Motor neuron (in vitro differentiated cells): ENCODE measurements around the gene ANKRD39. TPM values are rescaled to one million over a fixed set of nuclear protein-coding genes. Genes with fewer than 3 reads are reported as not detected.
A peak's percentile ranks its signal among the peaks of the same experiment; 100 is the strongest.

Experiments used
- ATAC-seq, 8 experiments: fragments of 200-7000 bp; cut with Tn5 transposase; replicated peaks in 6 of 8; 2 replicates each; pipeline ENCODE4 v1.8.0; 2021; ENCODE audit warnings: mild to moderate bottlenecking in 8 of 8, moderate library complexity in 8 of 8
- H3K27ac ChIP-seq, 2 donors: fragments of 250-450 bp; sonication (Bioruptor Pico); 2 replicates each; pipeline ENCODE4 v1.9.0; 2021; ENCODE audit warnings: antibody characterized with exemption in 2 of 2, mild to moderate bottlenecking in 2 of 2, moderate library complexity in 1 of 2
- H3K4me1 ChIP-seq, 2 donors: fragments of 250-450 bp; sonication (Bioruptor Pico); replicated peaks in 1 of 2; 2 replicates each; pipeline ENCODE4 v1.6.1; 2021; ENCODE audit warnings: antibody characterized with exemption in 2 of 2, mild to moderate bottlenecking in 2 of 2, moderate library complexity in 1 of 2
- H3K4me3 ChIP-seq, 5 donors: fragments of 250-450 bp; sonication (Bioruptor Pico); 2 replicates each; pipeline ENCODE4 v1.9.0; 2021; ENCODE audit warnings: antibody characterized with exemption in 5 of 5, mild to moderate bottlenecking in 5 of 5, moderate library complexity in 4 of 5
- WGBS, 10 experiments: fragments of 450-650 bp; shearing (Covaris generic); methylation state at CpG; one replicate each; pipeline ENCODE4 v1.0.0; 2022; 5-methylcytosine and 5-hydroxymethylcytosine counted together
- in situ Hi-C, 9 experiments: fragments of 400-800 bp; cut with MboI; loops; one replicate each; pipeline ENCODE4 v1.15.0; 2021; ENCODE audit warnings: low sequenced_read_pairs in 9 of 9, low pct_unique_long_range_greater_than_20kb in 2 of 9; ENCODE audit not compliant: unreplicated experiment in 9 of 9
- total RNA-seq, 8 experiments: library from RNA; unstranded; fragments of 300-600 nt; gene quantifications; 2 replicates each; pipeline versions ENCODE4 v1.2.3 to v1.2.4, GENCODE V29; 2022

ANKRD39 gene
- total RNA-seq, 8 experiments from 2014 or later, result 9.2 to 22.8 (median 15.2) TPM

- H3K4me1 ChIP-seq, result peaks cover 22 to 24% of the 10 kb centered on the region in 2 donors
- no peak overlapping the region for H3K4me3 ChIP-seq
- peak overlapping the region; percentile 18 to 45 for H3K27ac ChIP-seq
- ATAC-seq, result peak; percentile 5 to 81 (median 77)
- 0 to 62% (median 24%) methylated on average over 1 to 5 of the region's 14 CpGs; no CpG with 5 or more reads in 3 of the 10 experiments for WGBS, 10 experiments
- in situ Hi-C loops, result no loop called here
Observed at GRCh38 chr2:96875498-96876268, 17.9 kb upstream of the ANKRD39 start.

- no peak for ATAC-seq
Observed at GRCh38 chr2:96874198-96874831, 16.5 kb upstream of the ANKRD39 start.

GRCh38 chr2:96873651-96874096 lies 15.9 kb upstream of the ANKRD39 start:
- Histone ChIP-seq H3K4me3 (no peak overlapping the region), H3K4me1 (peaks cover 22 to 24% of the 10 kb centered on the region in 2 donors), H3K27ac (no peak overlapping the region)
- 20 to 83% (median 50%) methylated on average over 1 to 2 of the region's 8 CpGs; no CpG with 5 or more reads in 7 of the 10 experiments for WGBS, 10 experiments
- ATAC-seq, result no peak
- in situ Hi-C loops, result loop anchor here in 4 of 9 experiments (25.0 kb wide), 1 partner anchor 89 kb away; no protein-coding TSS in a partner anchor

More at GRCh38 chr2:96874198-96874831, 16.5 kb upstream of the ANKRD39 start:
- H3K27ac ChIP-seq, result no peak overlapping the region
- in situ Hi-C loops, result loop anchor here in 4 of 9 experiments (25.0 kb wide), 1 partner anchor 88 kb away; no protein-coding TSS in a partner anchor
- H3K4me3 ChIP-seq, result no peak overlapping the region
- H3K4me1 ChIP-seq, result peaks cover 22 to 24% of the 10 kb centered on the region in 2 donors
- 50 to 100% (median 89%) methylated on average over 3 to 7 of the region's 18 CpGs; no CpG with 5 or more reads in 5 of the 10 experiments for WGBS, 10 experiments

- in situ Hi-C loops, result loop anchor here in 4 of 9 experiments (25.0 kb wide), 1 partner anchor 90 kb away; no protein-coding TSS in a partner anchor
- no peak overlapping the region for H3K4me3 ChIP-seq
- WGBS, 10 experiments, result 60 to 100% (median 86%) methylated on average over 1 to 10 of the region's 14 CpGs
- no peak overlapping the region for H3K27ac ChIP-seq
- no peak for ATAC-seq
- H3K4me1 ChIP-seq, result peaks cover 22 to 24% of the 10 kb centered on the region in 2 donors
Observed at GRCh38 chr2:96872591-96873349, 15.0 kb upstream of the ANKRD39 start.

- H3K27ac ChIP-seq, result peak overlapping the region; percentile 96 to 97
- in situ Hi-C loops, result loop anchor here in 4 of 9 experiments (25.0 kb wide), 1 partner anchor 92 kb away; no protein-coding TSS in a partner anchor
- peak overlapping the region; percentile 88 to 98 (median 93) for H3K4me3 ChIP-seq
- WGBS, 10 experiments, result 0 to 80% (median 23%) methylated on average over 1 to 11 of the region's 13 CpGs; no CpG with 5 or more reads in 1 of the 10 experiments
- H3K4me1 ChIP-seq, result peaks cover 18 to 21% of the 10 kb centered on the region in 2 donors
- ATAC-seq, result peak in 6 of 8 experiments; percentile 1 to 13 (median 10)
Observed at GRCh38 chr2:96870626-96871255, 12.9 kb upstream of the ANKRD39 start.

- in situ Hi-C loops, result loop anchor here in 5 of 9 experiments (10.0 to 25.0 kb wide), 2 partner anchors 85 to 92 kb away; no protein-coding TSS in a partner anchor
- Histone ChIP-seq H3K27ac (peak within 1 kb of the TSS; percentile 96 to 97), H3K4me3 (peak within 1 kb of the TSS; percentile 88 to 98 (median 93)), H3K4me1 (peaks cover 11 to 14% of the 10 kb centered on the region in 2 donors)
- peak; percentile 34 to 53 (median 46) for ATAC-seq
- WGBS, 10 experiments, result 0% methylated on average over 2 of the region's 93 CpGs; no CpG with 5 or more reads in 9 of the 10 experiments
Observed at GRCh38 chr2:96869822-96870625, 12.2 kb upstream of the ANKRD39 start, which contains the start of gene SEMA4C. Gene SEMA4C (minus strand): TSS chr2:96870080. CDS start chr2:96867886, 2,194 bp downstream.

- peak; percentile 48 to 62 (median 57) for ATAC-seq
- Histone ChIP-seq H3K4me1 (peaks cover 11 to 14% of the 10 kb centered on the region in 2 donors), H3K27ac (peak overlapping the region; percentile 96 to 97), H3K4me3 (peak overlapping the region; percentile 88 to 98 (median 93))
- WGBS, 10 experiments, result no CpG with 5 or more reads among the region's 64 CpGs
- in situ Hi-C loops, result loop anchor here in 5 of 9 experiments (10.0 to 25.0 kb wide), 2 partner anchors 85 to 93 kb away; no protein-coding TSS in a partner anchor
Observed at GRCh38 chr2:96869281-96869821, 11.5 kb upstream of the ANKRD39 start.

- 0% methylated on average over 2 of the region's 76 CpGs; no CpG with 5 or more reads in 9 of the 10 experiments for WGBS, 10 experiments
- in situ Hi-C loops, result loop anchor here in 5 of 9 experiments (10.0 to 25.0 kb wide), 2 partner anchors 86 to 94 kb away; no protein-coding TSS in a partner anchor
- Histone ChIP-seq H3K4me1 (peaks cover 11 to 14% of the 10 kb centered on the region in 2 donors), H3K27ac (peak overlapping the region; percentile 96 to 97), H3K4me3 (peak overlapping the region; percentile 88 to 98 (median 93))
- ATAC-seq, result peak; percentile 39 to 67 (median 56)
Observed at GRCh38 chr2:96868555-96869280, 10.9 kb upstream of the ANKRD39 start.

- in situ Hi-C loops, result loop anchor here in 5 of 9 experiments (10.0 to 25.0 kb wide), 2 partner anchors 87 to 94 kb away; no protein-coding TSS in a partner anchor
- peak in 1 of 8 experiments; percentile 0 for ATAC-seq
- Histone ChIP-seq H3K4me3 (peak overlapping the region; percentile 88 to 98 (median 93)), H3K4me1 (peaks cover 11 to 14% of the 10 kb centered on the region in 2 donors), H3K27ac (peak overlapping the region; percentile 96 to 97)
- 0 to 22% (median 8%) methylated on average over 1 to 11 of the region's 27 CpGs; no CpG with 5 or more reads in 5 of the 10 experiments for WGBS, 10 experiments
Observed at GRCh38 chr2:96867756-96868554, 10.1 kb upstream of the ANKRD39 start.
